Neural cell (in vitro differentiated cells): ENCODE results near the gene POLR1A. TPM values are rescaled to one million over a fixed set of nuclear protein-coding genes. Genes with fewer than 3 reads are reported as not detected.
A peak's percentile ranks its signal among the peaks of the same experiment; 100 is the strongest.

ENCODE experiments used
- H2AFZ ChIP-seq: fragments of 200-600, 300-800 bp; sonication (generic), shearing (Covaris generic); 2 replicates; pipeline ENCODE4 v1.6.0; 2014; ENCODE audit warnings: low read depth, mild to moderate bottlenecking, antibody characterized with exemption, low read length, moderate library complexity
- H3F3A ChIP-seq: fragments of 200-600 bp; shearing (Covaris generic); 2 replicates; pipeline ENCODE4 v1.6.1; 2016; ENCODE audit warnings: mild to moderate bottlenecking, moderate library complexity, mixed read lengths, antibody characterized with exemption, low read length; ENCODE audit not compliant: insufficient read depth, poor library complexity, severe bottlenecking
- H3K27ac ChIP-seq: fragments of 200-600, 300-800 bp; sonication (generic), shearing (Covaris generic); 2 replicates; pipeline ENCODE4 v1.5.1; 2014; ENCODE audit warnings: mild to moderate bottlenecking, low read length, moderate library complexity
- H3K27me3 ChIP-seq: fragments of 300-800, 200-600 bp; sonication (generic), shearing (Covaris generic); 2 replicates; pipeline ENCODE4 v1.6.0; 2014; ENCODE audit warnings: mild to moderate bottlenecking, low read depth, low read length, moderate library complexity; ENCODE audit not compliant: insufficient read depth
- H3K36me3 ChIP-seq: fragments of 300-800, 200-600 bp; sonication (generic), shearing (Covaris generic); 2 replicates; pipeline ENCODE4 v1.5.1; 2014; ENCODE audit warnings: mild to moderate bottlenecking, antibody characterized with exemption, low read length, moderate library complexity; ENCODE audit not compliant: insufficient read depth
- H3K4me2 ChIP-seq: fragments of 300-800, 200-600 bp; sonication (generic), shearing (Covaris generic); 2 replicates; pipeline ENCODE4 v1.6.0; 2014; ENCODE audit warnings: mild to moderate bottlenecking, low read length
- H3K4me3 ChIP-seq: fragments of 300-800, 200-600 bp; sonication (generic), shearing (Covaris generic); 2 replicates; pipeline ENCODE4 v1.5.1; 2014; ENCODE audit warnings: mild to moderate bottlenecking, low read length, moderate library complexity
- H3K79me2 ChIP-seq: fragments of 200-600 bp; shearing (Covaris generic); replicated peaks from 2 replicates; pipeline ENCODE4 v1.6.0; 2014; ENCODE audit warnings: mild to moderate bottlenecking, low read length, moderate library complexity; ENCODE audit not compliant: insufficient read depth
- H3K9ac ChIP-seq: fragments of 300-800, 200-600 bp; sonication (generic), shearing (Covaris generic); 2 replicates; pipeline ENCODE4 v1.6.1; 2016; ENCODE audit warnings: mild to moderate bottlenecking, low read length, mixed read lengths
- H3K9me2 ChIP-seq: fragments of 200-600 bp; shearing (Covaris generic); 2 replicates; pipeline ENCODE4 v1.6.1; 2016; ENCODE audit warnings: mild to moderate bottlenecking, low read length, mixed read lengths; ENCODE audit not compliant: insufficient read depth
- H3K9me3 ChIP-seq: fragments of 200-600, 300-800 bp; sonication (generic), shearing (Covaris generic); 2 replicates; pipeline ENCODE4 v1.6.1; 2016; ENCODE audit warnings: mild to moderate bottlenecking, mixed run types, low read length, moderate library complexity, mixed read lengths
- H4K20me1 ChIP-seq: fragments of 200-600 bp; shearing (Covaris generic); 2 replicates; pipeline ENCODE4 v1.6.1; 2016; ENCODE audit warnings: mild to moderate bottlenecking, mixed run types; ENCODE audit not compliant: insufficient read depth
- CTCF ChIP-seq: fragments of 450-650 bp; IDR thresholded peaks from 2 replicates; pipeline ENCODE4 v1.5.1; 2014; ENCODE audit warnings: antibody characterized with exemption, mild to moderate bottlenecking, moderate library complexity; ENCODE audit not compliant: poor library complexity, severe bottlenecking
- EP300 ChIP-seq: fragments of 450-650 bp; conservative IDR thresholded peaks from 2 replicates; pipeline ENCODE4 v1.6.1; 2014; ENCODE audit warnings: antibody characterized with exemption, mild to moderate bottlenecking, moderate library complexity; ENCODE audit not compliant: poor library complexity, severe bottlenecking
- EZH2 ChIP-seq: fragments of 200-600, 300-800 bp; shearing (Covaris generic), sonication (generic); IDR thresholded peaks from 2 replicates; pipeline ENCODE4 v1.6.1; 2014; ENCODE audit warnings: antibody characterized with exemption, low read length, borderline replicate concordance, mild to moderate bottlenecking; ENCODE audit not compliant: insufficient read depth, poor library complexity, severe bottlenecking
- MXI1 ChIP-seq: fragments of 450-650 bp; conservative IDR thresholded peaks from 2 replicates; pipeline ENCODE4 v1.6.1; 2014; ENCODE audit warnings: antibody characterized with exemption, mild to moderate bottlenecking; ENCODE audit not compliant: poor library complexity, severe bottlenecking
- POLR2AphosphoS5 ChIP-seq: IDR thresholded peaks from 2 replicates; pipeline ENCODE4 v1.6.1; 2012
- RAD21 ChIP-seq: fragments of 450-650 bp; conservative IDR thresholded peaks from 2 replicates; pipeline ENCODE4 v1.6.1; 2014; ENCODE audit warnings: antibody characterized with exemption, mild to moderate bottlenecking, moderate library complexity
- REST ChIP-seq: IDR thresholded peaks from 2 replicates; pipeline ENCODE4 v1.6.1; 2012; ENCODE audit warnings: borderline replicate concordance
- SMC3 ChIP-seq: fragments of 450-650 bp; conservative IDR thresholded peaks from 2 replicates; pipeline ENCODE4 v1.6.1; 2014; ENCODE audit warnings: antibody characterized with exemption, mild to moderate bottlenecking, moderate library complexity; ENCODE audit not compliant: poor library complexity
- TAF1 ChIP-seq: IDR thresholded peaks from 2 replicates; pipeline ENCODE4 v1.6.1; 2012; ENCODE audit warnings: low read depth
- polyA plus RNA-seq: library from polyadenylated mRNA; depleted of rRNA; stranded (reverse); fragments of >200 nt; gene quantifications from 2 replicates; pipeline ENCODE4 v1.2.3, GENCODE V29; 2014

The POLR1A gene
- polyA plus RNA-seq, 1 donor from 2014 or later = 5.4 TPM

GRCh38 chr2:86036669-86037138 is 69.0 kb downstream of the POLR1A start:
- Histone ChIP-seq H3K27me3 (no peaks in the 10 kb centered on the region), H3K4me2 (no peak overlapping the region), H3F3A (no peaks in the 10 kb centered on the region), H3K79me2 (no peaks in the 10 kb centered on the region), H4K20me1 (no peaks in the 10 kb centered on the region), H3K4me3 (no peak overlapping the region), H3K9me2 (no peaks in the 10 kb centered on the region), H2AFZ (no peak overlapping the region), H3K36me3 (peaks cover 3% of the 10 kb centered on the region), H3K9me3 (no peaks in the 10 kb centered on the region), H3K9ac (no peak overlapping the region), H3K27ac (no peak overlapping the region)
- TF ChIP-seq RAD21 = no peak
- no peak for TF ChIP-seq MXI1
- TF ChIP-seq POLR2AphosphoS5 = no peak
- TF ChIP-seq EP300 = no peak
- no peak for TF ChIP-seq EZH2
- TF ChIP-seq SMC3 = no peak
- TF ChIP-seq REST = no peak
- TF ChIP-seq CTCF = no peak
- no peak for TF ChIP-seq TAF1

- no peaks in the 10 kb centered on the region for H3K9me2 ChIP-seq
- no peak overlapping the region for H2AFZ ChIP-seq
- H3K4me3 ChIP-seq = no peak overlapping the region
- H3K36me3 ChIP-seq = peaks cover 3% of the 10 kb centered on the region
- H3K27ac ChIP-seq = no peak overlapping the region
- TF ChIP-seq RAD21 = peak; percentile 29
- TF ChIP-seq POLR2AphosphoS5 = peak; percentile 33
- TF ChIP-seq TAF1 = no peak
- no peak for TF ChIP-seq EP300
- no peak for TF ChIP-seq CTCF
- TF ChIP-seq SMC3 = peak; percentile 56
- TF ChIP-seq EZH2 = no peak
- TF ChIP-seq REST = no peak
- no peak for TF ChIP-seq MXI1
- no peaks in the 10 kb centered on the region for H3K79me2 ChIP-seq
- H4K20me1 ChIP-seq = no peaks in the 10 kb centered on the region
- H3K9ac ChIP-seq = peak overlapping the region; percentile 22
- no peaks in the 10 kb centered on the region for H3F3A ChIP-seq
- H3K9me3 ChIP-seq = no peaks in the 10 kb centered on the region
- no peaks in the 10 kb centered on the region for H3K27me3 ChIP-seq
- H3K4me2 ChIP-seq = no peak overlapping the region
Measured at GRCh38 chr2:86035883-86036668, 69.6 kb downstream of the POLR1A start.
